Central memory CD4-positive, alpha-beta T cell (primary cell): ENCODE measurements around the gene MICALL1.
"Not testable (repeated sequence)": the region's sequence is repeated elsewhere in the genome, so short reads cannot be mapped to it uniquely, and the experiment has no call there.

ENCODE experiments used
- DNase-seq: peaks from one replicate; pipeline ENCODE4 v3.0.0; 2022

Gene MICALL1

GRCh38 chr22:37929390-37929789 lies 23.3 kb downstream of the MICALL1 start:
- DNase-seq = no peak

GRCh38 chr22:37930270-37930951 lies 24.3 kb downstream of the MICALL1 start:
- no peak for DNase-seq

GRCh38 chr22:37930952-37931440 lies 24.9 kb downstream of the MICALL1 start:
- no peak for DNase-seq

GRCh38 chr22:37931893-37932389 lies 25.8 kb downstream of the MICALL1 start:
- no peak for DNase-seq

GRCh38 chr22:37932401-37932800 lies 26.3 kb downstream of the MICALL1 start:
- DNase-seq = no peak

GRCh38 chr22:37932821-37933578 lies 26.9 kb downstream of the MICALL1 start:
- DNase-seq = no peak

GRCh38 chr22:37933711-37934376 lies 27.7 kb downstream of the MICALL1 start:
- peak; percentile 67 for DNase-seq

- DNase-seq = no peak
Measured at GRCh38 chr22:37940698-37941376, 34.7 kb downstream of the MICALL1 start.

- DNase-seq = no peak
Measured at GRCh38 chr22:37942133-37942532, 36.0 kb downstream of the MICALL1 start.

- no peak for DNase-seq
Measured at GRCh38 chr22:37943136-37943824, 37.2 kb downstream of the MICALL1 start.

- DNase-seq = no peak
Measured at GRCh38 chr22:37943825-37944198, 37.7 kb downstream of the MICALL1 start.

- not testable (repeated sequence) for DNase-seq
Measured at GRCh38 chr22:37944423-37944822, 38.3 kb downstream of the MICALL1 start.

GRCh38 chr22:37947142-37947795 lies 41.2 kb downstream of the MICALL1 start:
- DNase-seq = not testable (repeated sequence)

- no peak for DNase-seq
Measured at GRCh38 chr22:37951305-37951704, 45.2 kb downstream of the MICALL1 start.

GRCh38 chr22:37952629-37953028 lies 46.5 kb downstream of the MICALL1 start:
- DNase-seq = not testable (repeated sequence)

- DNase-seq = no peak
Measured at GRCh38 chr22:37953062-37953436, 47.0 kb downstream of the MICALL1 start.

GRCh38 chr22:37953437-37954179 lies 47.5 kb downstream of the MICALL1 start, which contains the start of the genes C22orf23 and POLR2F:
TSS of gene C22orf23 (minus strand) at chr22:37953601. CDS start at chr22:37953149, 452 bp downstream.
TSS of gene POLR2F (plus strand) at chr22:37953699. CDS start at chr22:37953788, 89 bp downstream.
- DNase-seq = peak; percentile 94

- DNase-seq = no peak
Measured at GRCh38 chr22:37954686-37955085, 48.6 kb downstream of the MICALL1 start.

GRCh38 chr22:37955825-37956397 lies 49.8 kb downstream of the MICALL1 start:
- DNase-seq = not testable (repeated sequence)

GRCh38 chr22:37957232-37957631 lies 51.1 kb downstream of the MICALL1 start:
- DNase-seq = no peak
